ENCODE results near the gene CACNG7.
"Not testable (repeated sequence)": the region's sequence is repeated elsewhere in the genome, so short reads cannot be mapped to it uniquely, and the experiment has no call there.

CACNG7 gene

GRCh38 chr19:53908935-53909415 lies at the start of gene CACNG7:
CACNG7 (plus strand) TSS chr19:53909278; CDS start chr19:53912832, 3,554 bp downstream.
- no peak for DNase-seq

- no peak for DNase-seq
Observed at GRCh38 chr19:53864308-53864836, 44.7 kb upstream of the CACNG7 start.

- DNase-seq = no peak
Observed at GRCh38 chr19:53865523-53865917, 43.6 kb upstream of the CACNG7 start.

- DNase-seq = peak in 1 of 2 donors; percentile 48
Observed at GRCh38 chr19:53865918-53866864, 42.9 kb upstream of the CACNG7 start.

- no peak for DNase-seq
Observed at GRCh38 chr19:53866865-53867224, 42.2 kb upstream of the CACNG7 start.

- peak; percentile 95 to 99 for DNase-seq
Observed at GRCh38 chr19:53867225-53868090, 41.6 kb upstream of the CACNG7 start, which contains the start of gene MYADM. MYADM (plus strand) TSS chr19:53867883; CDS start chr19:53873530, 5,647 bp downstream.

- peak in 1 of 2 donors; percentile 55 for DNase-seq
Observed at GRCh38 chr19:53868091-53868891, 40.8 kb upstream of the CACNG7 start.

- peak; percentile 40 to 80 for DNase-seq
Observed at GRCh38 chr19:53868892-53869804, 39.9 kb upstream of the CACNG7 start.

GRCh38 chr19:53869805-53870484 lies 39.1 kb upstream of the CACNG7 start:
- DNase-seq = not testable (repeated sequence)

GRCh38 chr19:53870485-53870844 lies 38.6 kb upstream of the CACNG7 start:
- DNase-seq = peak; percentile 16 to 47

GRCh38 chr19:53871454-53871853 lies 37.6 kb upstream of the CACNG7 start:
- peak in 1 of 2 donors; percentile 48 for DNase-seq

GRCh38 chr19:53872762-53873161 lies 36.3 kb upstream of the CACNG7 start:
- DNase-seq = no peak

GRCh38 chr19:53873773-53874605 lies 35.1 kb upstream of the CACNG7 start:
- no peak for DNase-seq

- DNase-seq = no peak
Observed at GRCh38 chr19:53874606-53874990, 34.5 kb upstream of the CACNG7 start.

GRCh38 chr19:53875602-53876325 lies 33.3 kb upstream of the CACNG7 start:
- DNase-seq = no peak

- no peak for DNase-seq
Observed at GRCh38 chr19:53876651-53877224, 32.3 kb upstream of the CACNG7 start.

GRCh38 chr19:53877361-53877766 lies 31.7 kb upstream of the CACNG7 start:
- DNase-seq = no peak

GRCh38 chr19:53878776-53879139 lies 30.3 kb upstream of the CACNG7 start:
- no peak for DNase-seq

Data from bone marrow (tissue), 2 donors.